Mucosa of descending colon (tissue), 3 donors: ENCODE data around the gene WFDC12. TPM values are rescaled to one million over a fixed set of nuclear protein-coding genes. Genes with fewer than 3 reads are reported as not detected.

Experiments
- ATAC-seq: fragments of 200-7000 bp; cut with Tn5 transposase; one replicate; pipeline ENCODE4 v1.9.1; 2020; ENCODE audit warnings: mild to moderate bottlenecking, moderate library complexity
- DNase-seq, 3 donors: peaks; one replicate each; pipeline ENCODE4 v3.0.0-alpha.2; 2020
- H3K36me3 ChIP-seq: fragments of 200-600 bp; one replicate; pipeline ENCODE4 v1.8.0; 2021; ENCODE audit warnings: low read depth, mild to moderate bottlenecking
- H3K4me1 ChIP-seq: fragments of 200-600 bp; one replicate; pipeline ENCODE4 v1.8.0; 2021; ENCODE audit warnings: low read depth, mild to moderate bottlenecking
- H3K4me3 ChIP-seq: fragments of 200-600 bp; one replicate; pipeline ENCODE4 v1.8.0; 2021; ENCODE audit warnings: mild to moderate bottlenecking
- H3K9me3 ChIP-seq: fragments of 200-600 bp; one replicate; pipeline ENCODE4 v1.8.0; 2021; ENCODE audit warnings: mild to moderate bottlenecking
- CTCF ChIP-seq: fragments of 200-600 bp; IDR thresholded peaks from one replicate; pipeline ENCODE4 v1.8.0; 2022; ENCODE audit warnings: antibody characterized with exemption, mild to moderate bottlenecking
- intact Hi-C, 2 donors: fragments of 100-400 bp; cut with DNase I in 1 of 2; cut with micrococcal nuclease in 1 of 2; formaldehyde crosslinking; loops; one replicate each; pipeline versions ENCODE4 v1.11.0 to v1.11.1; 2022; cut with DNase I, micrococcal nuclease
- total RNA-seq, 3 donors: library from RNA; stranded (reverse); fragmentation: NEBNext Ultra II Directional in 2 of 3; extraction: Animal tissue kit (Norgen Biotek cat#: 25700) in 2 of 3; gene quantifications; one replicate each; pipeline versions ENCODE4 v1.2.1 to v1.2.4, GENCODE V29; 2021 to 2023
- donor health status: DM: no; HTN: no; CAD: no; lungs with moderate emphysema.
- donor health status: DM: no; HTN: no; CAD: no.
- donor health status: DM: no; HTN: yes; CAD: no.

WFDC12 gene
- total RNA-seq, 3 donors from 2014 or later: not detected

- no peak for DNase-seq
- intact Hi-C loops: no loop called here
- Histone ChIP-seq H3K4me1 (no peaks in the 10 kb centered on the region), H3K9me3 (no peaks in the 10 kb centered on the region), H3K4me3 (no peak overlapping the region), H3K36me3 (no peaks in the 10 kb centered on the region)
- TF ChIP-seq CTCF: no peak
- no peak for ATAC-seq
Observed at GRCh38 chr20:45110301-45110700, 14.0 kb downstream of the WFDC12 start.

- H3K36me3 ChIP-seq: no peaks in the 10 kb centered on the region
- H3K4me3 ChIP-seq: no peak overlapping the region
- ATAC-seq (no peak), DNase-seq (no peak)
- intact Hi-C loops: no loop called here
- no peak for TF ChIP-seq CTCF
- H3K4me1 ChIP-seq: no peaks in the 10 kb centered on the region
- H3K9me3 ChIP-seq: no peaks in the 10 kb centered on the region
Observed at GRCh38 chr20:45109634-45110033, 14.6 kb downstream of the WFDC12 start.

- TF ChIP-seq CTCF: no peak
- DNase-seq: no peak
- intact Hi-C loops: no loop called here
- Histone ChIP-seq H3K4me1 (no peaks in the 10 kb centered on the region), H3K36me3 (no peaks in the 10 kb centered on the region), H3K9me3 (no peaks in the 10 kb centered on the region), H3K4me3 (no peak overlapping the region)
- ATAC-seq: peak; percentile 16
Observed at GRCh38 chr20:45105317-45105716, 18.9 kb downstream of the WFDC12 start.

GRCh38 chr20:45104786-45105185 lies 19.5 kb downstream of the WFDC12 start:
- Histone ChIP-seq H3K36me3 (no peaks in the 10 kb centered on the region), H3K4me3 (no peak overlapping the region), H3K9me3 (no peaks in the 10 kb centered on the region), H3K4me1 (no peaks in the 10 kb centered on the region)
- intact Hi-C loops: no loop called here
- ATAC-seq: peak; percentile 76
- TF ChIP-seq CTCF: no peak
- no peak for DNase-seq

- Histone ChIP-seq H3K4me3 (no peak overlapping the region), H3K4me1 (no peaks in the 10 kb centered on the region), H3K9me3 (no peaks in the 10 kb centered on the region), H3K36me3 (no peaks in the 10 kb centered on the region)
- DNase-seq (no peak), ATAC-seq (no peak)
- TF ChIP-seq CTCF: no peak
- intact Hi-C loops: no loop called here
Observed at GRCh38 chr20:45103072-45103471, 21.2 kb downstream of the WFDC12 start.

GRCh38 chr20:45101333-45101850 lies 22.9 kb downstream of the WFDC12 start:
- no peak for TF ChIP-seq CTCF
- no peak for ATAC-seq
- no peaks in the 10 kb centered on the region for H3K9me3 ChIP-seq
- DNase-seq: no peak
- intact Hi-C loops: no loop called here
- H3K4me3 ChIP-seq: no peak overlapping the region
- no peaks in the 10 kb centered on the region for H3K36me3 ChIP-seq
- H3K4me1 ChIP-seq: no peaks in the 10 kb centered on the region
